HUES48 (cell line): ENCODE results near the gene DEPP1.
A peak's percentile ranks its signal among the peaks of the same experiment; 100 is the strongest.

Source experiments
- H3K27ac ChIP-seq: one replicate; pipeline ENCODE4 v1.7.0; 2013; ENCODE audit warnings: low read depth, low read length, inconsistent platforms
- H3K27me3 ChIP-seq: 2 replicates; pipeline ENCODE4 v1.6.1; 2013; ENCODE audit warnings: mild to moderate bottlenecking, low read length; ENCODE audit not compliant: control insufficient read depth, insufficient read depth
- H3K36me3 ChIP-seq: 2 replicates; pipeline ENCODE4 v1.6.1; 2013; ENCODE audit warnings: low read length; ENCODE audit not compliant: control insufficient read depth, insufficient read depth
- H3K4me1 ChIP-seq: 2 replicates; pipeline ENCODE4 v1.6.1; 2013; ENCODE audit warnings: mild to moderate bottlenecking, low read length; ENCODE audit not compliant: control insufficient read depth, insufficient read depth
- H3K4me3 ChIP-seq: 2 replicates; pipeline ENCODE4 v1.5.1; 2013; ENCODE audit warnings: mild to moderate bottlenecking, low read depth, low read length
- H3K9ac ChIP-seq: 2 replicates; pipeline ENCODE4 v1.6.1; 2013; ENCODE audit warnings: mild to moderate bottlenecking, low read depth, low read length, moderate library complexity
- H3K9me3 ChIP-seq: 2 replicates; pipeline ENCODE4 v1.6.1; 2013; ENCODE audit warnings: low read length; ENCODE audit not compliant: control insufficient read depth, insufficient read depth

Gene DEPP1

GRCh38 chr10:44963772-44964633, 14.6 kb downstream of the DEPP1 start:
- no peaks in the 10 kb centered on the region for H3K9me3 ChIP-seq
- H3K4me1 ChIP-seq = peaks cover 38% of the 10 kb centered on the region
- no peaks in the 10 kb centered on the region for H3K36me3 ChIP-seq
- H3K27me3 ChIP-seq = peaks cover 9% of the 10 kb centered on the region; the same call in 1 of the 2 replicates
- no peak overlapping the region for H3K9ac ChIP-seq
- H3K27ac ChIP-seq = peak overlapping the region; percentile 63
- H3K4me3 ChIP-seq = no peak overlapping the region

DNA sequence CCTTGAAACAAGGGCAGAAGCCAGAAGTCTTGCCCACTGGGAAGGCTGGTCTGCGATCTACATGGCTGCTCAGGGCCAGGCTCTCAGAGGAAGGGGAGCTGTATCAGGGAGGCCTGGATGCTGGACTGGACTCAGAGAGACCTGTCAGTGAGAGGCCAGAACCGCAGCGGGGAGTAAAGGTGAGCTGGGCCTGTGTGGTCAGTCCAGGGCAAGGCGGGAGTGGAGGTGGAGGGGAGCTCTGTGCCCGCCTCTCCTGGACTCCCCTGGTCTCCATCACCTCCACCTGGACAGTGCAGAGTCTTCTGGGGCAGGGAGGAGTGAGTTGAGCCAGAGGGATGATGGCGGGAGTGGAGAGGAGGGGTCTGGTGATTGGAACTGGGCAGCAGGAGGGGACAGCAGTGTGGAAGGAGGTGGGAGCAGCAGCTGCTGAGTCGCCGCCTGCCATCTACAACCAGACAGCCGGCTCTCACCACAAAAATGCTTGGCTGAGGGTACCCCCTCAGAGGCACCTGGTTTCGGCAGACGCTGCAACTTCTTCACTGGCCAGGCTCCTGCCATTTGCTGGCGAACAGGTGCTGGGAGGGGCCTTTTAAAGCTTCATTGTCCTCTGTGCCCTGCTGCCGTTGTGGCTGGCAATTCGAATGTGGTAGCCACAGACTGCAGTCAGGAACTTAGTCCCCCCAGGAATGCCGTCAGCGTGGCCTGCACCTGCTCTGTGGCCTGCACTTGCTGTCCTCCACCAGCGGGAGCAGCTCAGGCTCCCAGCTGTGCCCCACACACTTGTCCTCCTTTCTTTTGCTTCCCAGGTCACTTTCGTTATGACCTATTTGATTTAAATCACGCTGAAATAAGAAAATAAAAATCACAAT, 15.5 kb downstream of the DEPP1 start:
- Histone ChIP-seq H3K27ac (no peak overlapping the region), H3K4me1 (peaks cover 38% of the 10 kb centered on the region), H3K27me3 (peaks cover 9% of the 10 kb centered on the region; the same call in 1 of the 2 replicates), H3K36me3 (no peaks in the 10 kb centered on the region), H3K9me3 (no peaks in the 10 kb centered on the region), H3K9ac (no peak overlapping the region), H3K4me3 (no peak overlapping the region)

- H3K27me3 ChIP-seq = peaks cover 9% of the 10 kb centered on the region; the same call in 1 of the 2 replicates
- no peak overlapping the region for H3K9ac ChIP-seq
- no peak overlapping the region for H3K4me3 ChIP-seq
- no peaks in the 10 kb centered on the region for H3K36me3 ChIP-seq
- no peak overlapping the region for H3K27ac ChIP-seq
- no peaks in the 10 kb centered on the region for H3K9me3 ChIP-seq
- H3K4me1 ChIP-seq = peaks cover 38% of the 10 kb centered on the region
These were observed 16.5 kb downstream of the DEPP1 start for GRCh38 chr10:44961931-44962750.

GRCh38 chr10:44961230-44961571, 17.4 kb downstream of the DEPP1 start:
- Histone ChIP-seq H3K9ac (no peak overlapping the region), H3K36me3 (no peaks in the 10 kb centered on the region), H3K4me3 (no peak overlapping the region), H3K9me3 (no peaks in the 10 kb centered on the region), H3K4me1 (peaks cover 38% of the 10 kb centered on the region), H3K27me3 (peaks cover 9% of the 10 kb centered on the region; the same call in 1 of the 2 replicates), H3K27ac (no peak overlapping the region)

- Histone ChIP-seq H3K4me1 (peaks cover 36% of the 10 kb centered on the region), H3K4me3 (peak overlapping the region; percentile 70; the same call in 1 of the 2 replicates), H3K36me3 (no peaks in the 10 kb centered on the region), H3K9me3 (no peaks in the 10 kb centered on the region), H3K9ac (no peak overlapping the region), H3K27me3 (peaks cover 9% of the 10 kb centered on the region; the same call in 1 of the 2 replicates), H3K27ac (no peak overlapping the region)
These were observed 18.0 kb downstream of the DEPP1 start for GRCh38 chr10:44960482-44961229.

DNA sequence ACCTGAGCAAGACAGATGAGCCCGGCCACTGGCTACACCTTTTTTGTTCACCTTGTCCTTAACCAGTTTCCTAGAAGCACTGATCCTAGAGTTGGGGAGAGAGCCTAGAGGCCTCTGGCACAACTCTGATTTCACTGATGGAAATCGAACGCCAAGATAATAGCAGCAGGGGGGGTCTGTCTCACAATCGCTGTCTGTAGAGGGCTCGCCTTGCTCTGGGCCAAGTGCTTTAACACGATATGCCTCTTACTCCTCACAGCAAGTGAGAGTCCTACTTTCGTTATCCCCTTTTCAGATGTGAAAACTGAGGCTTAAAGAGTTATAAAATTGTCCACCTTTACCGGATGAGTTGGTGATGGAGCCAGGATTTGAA, 18.5 kb downstream of the DEPP1 start:
- H3K27me3 ChIP-seq = peaks cover 9% of the 10 kb centered on the region; the same call in 1 of the 2 replicates
- H3K36me3 ChIP-seq = no peaks in the 10 kb centered on the region
- H3K27ac ChIP-seq = no peak overlapping the region
- H3K4me3 ChIP-seq = peak overlapping the region; percentile 70
- H3K9me3 ChIP-seq = no peaks in the 10 kb centered on the region
- H3K9ac ChIP-seq = no peak overlapping the region
- H3K4me1 ChIP-seq = peaks cover 32% of the 10 kb centered on the region

GRCh38 chr10:44959247-44960087, 19.1 kb downstream of the DEPP1 start, which contains the start of gene RASSF4:
RASSF4 (plus strand) TSS chr10:44959802; CDS start chr10:44970203, 10,401 bp downstream.
- Histone ChIP-seq H3K9ac (peak within 1 kb of the TSS; percentile 85), H3K36me3 (no peaks in the 10 kb centered on the region), H3K4me1 (peaks cover 26% of the 10 kb centered on the region), H3K27me3 (peaks cover 9% of the 10 kb centered on the region; the same call in 1 of the 2 replicates), H3K9me3 (no peaks in the 10 kb centered on the region), H3K27ac (peak within 1 kb of the TSS; percentile 77), H3K4me3 (peak within 1 kb of the TSS; percentile 90)

- peak overlapping the region; percentile 85 for H3K9ac ChIP-seq
- H3K27me3 ChIP-seq = peaks cover 9% of the 10 kb centered on the region; the same call in 1 of the 2 replicates
- H3K36me3 ChIP-seq = no peaks in the 10 kb centered on the region
- no peaks in the 10 kb centered on the region for H3K9me3 ChIP-seq
- peak overlapping the region; percentile 90 for H3K4me3 ChIP-seq
- peaks cover 20% of the 10 kb centered on the region for H3K4me1 ChIP-seq
- H3K27ac ChIP-seq = peak overlapping the region; percentile 77
These were observed 19.7 kb downstream of the DEPP1 start for GRCh38 chr10:44958898-44959246.

DNA sequence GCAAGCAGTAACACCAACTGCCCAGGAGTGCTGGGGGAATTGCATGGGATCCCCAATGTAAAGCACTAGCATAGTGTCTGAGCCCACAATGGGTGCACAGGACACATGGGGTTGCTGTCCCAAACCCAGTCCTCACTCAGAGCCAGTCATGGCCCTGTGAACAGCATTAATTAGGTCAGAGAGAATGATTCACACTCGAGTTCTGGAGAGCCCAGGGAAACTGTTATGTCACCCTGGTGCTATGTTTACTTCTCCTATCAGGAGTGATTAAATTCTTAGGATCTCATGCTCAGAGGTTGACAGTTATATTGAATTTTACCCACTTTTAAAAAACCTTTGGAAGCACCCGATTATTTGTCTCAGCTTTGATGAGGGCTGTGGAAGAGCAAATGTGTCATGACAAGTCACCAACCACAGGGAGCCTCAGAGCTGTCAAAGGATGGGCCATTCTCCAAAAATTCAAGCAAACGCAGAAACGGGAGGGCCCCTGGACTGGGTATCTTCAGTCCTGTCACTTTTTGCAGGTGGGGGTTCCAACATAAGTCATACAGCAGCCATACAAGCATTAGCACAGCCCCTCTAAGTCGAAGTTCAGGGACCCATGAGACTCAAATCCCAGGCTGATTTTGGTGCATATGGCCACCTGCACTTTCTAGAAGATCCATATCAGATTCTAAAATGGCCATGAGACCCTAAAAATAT, 20.3 kb downstream of the DEPP1 start:
- peaks cover 9% of the 10 kb centered on the region; the same call in 1 of the 2 replicates for H3K27me3 ChIP-seq
- H3K4me1 ChIP-seq = peaks cover 14% of the 10 kb centered on the region
- no peak overlapping the region for H3K27ac ChIP-seq
- peak overlapping the region; percentile 90 for H3K4me3 ChIP-seq
- H3K9ac ChIP-seq = no peak overlapping the region
- no peaks in the 10 kb centered on the region for H3K9me3 ChIP-seq
- H3K36me3 ChIP-seq = no peaks in the 10 kb centered on the region
